ENCODE data around the gene MGLL. TPM values are rescaled to one million over a fixed set of nuclear protein-coding genes. Genes with fewer than 3 reads are reported as not detected.

Gene MGLL
- total and polyA plus RNA-seq, 12 donors = 1.9 to 48.1 (median 33.3) TPM

DNA sequence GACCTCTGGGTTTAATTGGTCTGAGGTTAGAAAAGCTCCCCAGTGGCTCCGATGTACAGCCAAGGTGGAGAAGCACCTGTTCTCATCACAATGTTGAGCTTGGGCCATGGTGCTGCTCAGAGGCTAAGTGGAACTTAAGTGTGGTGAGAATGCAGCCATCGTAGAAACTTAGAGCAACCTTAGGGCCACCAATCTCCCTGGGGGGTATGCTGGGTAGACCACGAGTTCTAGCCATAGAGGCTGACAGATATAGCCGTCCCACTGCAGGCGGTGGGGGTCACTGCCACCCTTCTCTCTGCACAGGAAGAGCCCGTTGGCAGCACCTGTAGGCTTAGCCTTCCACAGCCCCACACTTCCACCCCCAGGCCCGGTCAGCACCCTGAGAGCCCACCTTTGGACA, 38.0 kb downstream of the MGLL start:
- no peaks in the 10 kb centered on the region for H3K36me3 ChIP-seq (replicated peaks in 1 of 2)
- TF ChIP-seq, protein P1, sequence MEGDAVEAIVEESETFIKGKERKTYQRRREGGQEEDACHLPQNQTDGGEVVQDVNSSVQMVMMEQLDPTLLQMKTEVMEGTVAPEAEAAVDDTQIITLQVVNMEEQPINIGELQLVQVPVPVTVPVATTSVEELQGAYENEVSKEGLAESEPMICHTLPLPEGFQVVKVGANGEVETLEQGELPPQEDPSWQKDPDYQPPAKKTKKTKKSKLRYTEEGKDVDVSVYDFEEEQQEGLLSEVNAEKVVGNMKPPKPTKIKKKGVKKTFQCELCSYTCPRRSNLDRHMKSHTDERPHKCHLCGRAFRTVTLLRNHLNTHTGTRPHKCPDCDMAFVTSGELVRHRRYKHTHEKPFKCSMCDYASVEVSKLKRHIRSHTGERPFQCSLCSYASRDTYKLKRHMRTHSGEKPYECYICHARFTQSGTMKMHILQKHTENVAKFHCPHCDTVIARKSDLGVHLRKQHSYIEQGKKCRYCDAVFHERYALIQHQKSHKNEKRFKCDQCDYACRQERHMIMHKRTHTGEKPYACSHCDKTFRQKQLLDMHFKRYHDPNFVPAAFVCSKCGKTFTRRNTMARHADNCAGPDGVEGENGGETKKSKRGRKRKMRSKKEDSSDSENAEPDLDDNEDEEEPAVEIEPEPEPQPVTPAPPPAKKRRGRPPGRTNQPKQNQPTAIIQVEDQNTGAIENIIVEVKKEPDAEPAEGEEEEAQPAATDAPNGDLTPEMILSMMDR (IDR thresholded peaks at IDR 0.05) = no peak
- no peak for TF ChIP-seq POLR2A (IDR thresholded peaks at IDR 0.05)
- H3K27me3 ChIP-seq = no peaks in the 10 kb centered on the region
- no peak for DNase-seq
- 96 to 98% (median 96%) methylated on average over 4 to 7 of the region's 7 CpGs for WGBS, 4 donors
- H3K27ac ChIP-seq = no peak overlapping the region
- no peaks in the 10 kb centered on the region for H3K9me3 ChIP-seq (replicated peaks in 1 of 3)
- no peak overlapping the region for H3K4me3 ChIP-seq
- H3K4me1 ChIP-seq (replicated peaks in 1 of 2) = peaks cover 23 to 50% of the 10 kb centered on the region in 2 donors
- intact Hi-C loops (cut with DNase I) = no loop called here

DNA sequence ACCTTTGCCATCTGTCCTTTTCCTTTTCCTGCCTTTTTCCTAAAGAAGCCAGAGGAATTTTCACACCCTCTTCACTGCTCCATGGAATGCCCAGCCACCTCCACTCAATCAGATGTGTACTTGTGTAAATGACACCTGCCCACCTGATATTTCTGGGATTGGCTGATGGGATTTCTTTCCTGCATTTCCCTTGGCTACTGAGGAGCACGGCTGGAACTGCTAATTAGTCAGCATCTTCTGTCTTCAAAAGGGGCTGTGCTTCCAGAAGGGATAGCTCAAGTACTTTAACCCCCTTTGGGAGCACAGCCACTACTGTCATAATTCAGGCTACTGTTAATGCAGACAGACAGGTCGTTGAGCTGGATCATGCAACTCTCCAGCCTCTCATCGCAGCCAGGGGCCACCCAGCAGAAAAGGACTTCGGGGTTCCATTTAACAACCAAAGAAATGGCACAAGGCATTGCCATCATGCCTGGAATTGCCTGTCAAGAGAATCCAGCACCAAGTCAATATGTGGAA, 38.6 kb downstream of the MGLL start:
- DNase-seq = no peak
- H3K4me3 ChIP-seq = no peak overlapping the region
- WGBS, 4 donors = 78 to 88% (median 84%) methylated on average over 4 of the region's 4 CpGs
- H3K9me3 ChIP-seq (replicated peaks in 1 of 3) = no peaks in the 10 kb centered on the region
- H3K27ac ChIP-seq = no peak overlapping the region
- H3K27me3 ChIP-seq = no peaks in the 10 kb centered on the region
- TF ChIP-seq, protein P1 (IDR thresholded peaks at IDR 0.05) = no peak
- TF ChIP-seq POLR2A (IDR thresholded peaks at IDR 0.05) = no peak
- H3K4me1 ChIP-seq (replicated peaks in 1 of 2) = peaks cover 23 to 51% of the 10 kb centered on the region in 2 donors
- no peaks in the 10 kb centered on the region for H3K36me3 ChIP-seq (replicated peaks in 1 of 2)
- intact Hi-C loops (cut with DNase I) = no loop called here

DNA sequence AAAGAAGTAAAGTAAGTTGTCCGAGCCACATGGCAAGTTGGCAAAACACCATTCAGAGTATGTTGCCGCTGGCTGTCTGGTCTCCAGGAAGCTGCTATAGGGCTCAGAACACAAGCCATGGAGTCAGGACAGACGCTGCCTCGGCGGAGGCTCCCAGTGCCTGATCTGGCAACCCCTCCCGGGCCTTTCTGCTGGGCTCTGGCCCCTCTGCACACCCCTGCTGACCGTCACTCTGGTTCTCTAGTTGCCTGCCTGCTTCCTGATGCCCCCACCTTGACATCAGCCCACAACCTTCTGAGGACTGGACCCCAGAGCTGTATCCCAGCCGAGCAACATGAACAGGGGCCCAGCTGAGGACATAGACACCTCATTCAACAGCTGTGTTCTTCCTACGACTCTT, 39.1 kb downstream of the MGLL start:
- H3K4me3 ChIP-seq = no peak overlapping the region
- peak in 1 of 7 donors; percentile 3 for DNase-seq
- H3K36me3 ChIP-seq (replicated peaks in 1 of 2) = no peaks in the 10 kb centered on the region
- TF ChIP-seq, protein P1 (IDR thresholded peaks at IDR 0.05) = no peak
- TF ChIP-seq POLR2A (IDR thresholded peaks at IDR 0.05) = no peak
- intact Hi-C loops (cut with DNase I) = no loop called here
- no peaks in the 10 kb centered on the region for H3K27me3 ChIP-seq
- peaks cover 23 to 51% of the 10 kb centered on the region in 2 donors for H3K4me1 ChIP-seq (replicated peaks in 1 of 2)
- no peak overlapping the region for H3K27ac ChIP-seq
- H3K9me3 ChIP-seq (replicated peaks in 1 of 3) = no peaks in the 10 kb centered on the region
- 87 to 92% (median 89%) methylated on average over 7 to 9 of the region's 9 CpGs for WGBS, 4 donors

DNA sequence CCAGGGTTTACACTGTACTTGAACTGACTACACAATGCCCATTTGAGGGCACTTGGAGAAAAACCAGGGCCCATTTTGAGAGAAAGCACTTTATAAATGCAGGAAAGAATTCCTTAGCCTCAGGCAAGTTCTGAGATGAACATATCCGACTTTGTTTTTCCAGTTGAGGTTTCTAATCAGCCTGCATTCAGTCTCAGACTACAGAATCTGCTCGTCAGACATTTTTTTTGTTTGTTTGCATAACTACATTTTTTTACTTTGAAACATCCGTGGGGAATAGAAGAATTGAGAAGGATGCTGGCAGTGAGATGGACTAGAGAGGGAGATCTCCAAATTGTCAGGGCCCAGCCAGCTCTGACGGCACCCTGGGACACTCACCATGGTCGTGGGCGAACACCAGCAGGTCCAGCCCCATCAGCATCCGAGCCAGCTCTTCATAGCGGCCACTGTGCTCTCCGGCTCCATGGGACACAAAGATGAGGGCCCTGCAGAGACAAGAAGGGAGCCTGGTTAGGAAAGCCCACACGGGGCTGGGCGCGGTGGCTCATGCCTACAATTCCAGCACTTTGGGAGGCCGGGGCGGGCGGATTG, 40.8 kb downstream of the MGLL start:
- peak overlapping the region in 2 of 5 donors; percentile 49 to 62 for H3K27ac ChIP-seq
- TF ChIP-seq, protein P1 (IDR thresholded peaks at IDR 0.05) = no peak
- TF ChIP-seq POLR2A (IDR thresholded peaks at IDR 0.05) = no peak
- peaks cover 9 to 35% of the 10 kb centered on the region in 2 donors for H3K4me1 ChIP-seq (replicated peaks in 1 of 2)
- intact Hi-C loops (cut with DNase I) = no loop called here
- 73 to 82% (median 78%) methylated on average over 11 to 15 of the region's 15 CpGs for WGBS, 4 donors
- no peak overlapping the region for H3K4me3 ChIP-seq
- no peaks in the 10 kb centered on the region for H3K36me3 ChIP-seq (replicated peaks in 1 of 2)
- H3K27me3 ChIP-seq = no peaks in the 10 kb centered on the region
- H3K9me3 ChIP-seq (replicated peaks in 1 of 3) = no peaks in the 10 kb centered on the region
- DNase-seq = peak in 2 of 7 donors; percentile 21 to 62
